ENCODE results near the gene PYURF.

Gene PYURF

GRCh38 chr4:88503344-88503743, 20.2 kb downstream of the PYURF start:
- no peak for DNase-seq

GRCh38 chr4:88497859-88498409, 25.6 kb downstream of the PYURF start:
- no peak for DNase-seq

- no peak for DNase-seq
Observed at GRCh38 chr4:88489100-88489761, 34.3 kb downstream of the PYURF start.

DNA sequence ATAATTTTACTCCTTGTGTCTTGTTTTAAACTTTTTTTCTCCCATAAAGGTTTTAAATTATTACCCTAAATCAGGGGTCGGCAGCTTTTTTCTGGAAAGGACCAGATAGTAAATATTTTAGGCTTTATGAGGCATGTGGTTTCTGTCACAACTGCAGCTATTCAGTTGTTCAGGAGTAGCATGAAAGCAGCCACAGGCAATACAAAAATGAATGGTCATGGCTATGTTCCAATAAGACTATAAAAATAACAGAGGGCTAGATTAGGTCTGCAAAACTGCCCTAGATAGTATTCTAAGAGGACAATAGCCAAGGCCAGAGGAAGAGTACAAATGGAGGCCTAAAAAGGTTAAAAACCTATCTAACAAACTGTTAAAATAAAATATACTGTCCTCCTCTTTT, 42.0 kb downstream of the PYURF start:
- no peak for DNase-seq

- no peak for DNase-seq
Observed at GRCh38 chr4:88478247-88478646, 45.3 kb downstream of the PYURF start.

- no peak for DNase-seq
Observed at GRCh38 chr4:88477229-88477860, 46.2 kb downstream of the PYURF start.

Data from NCI-H524 treated with DMSO at 0.1 percent for 48 hours (cell line).